MG63 (cell line): ENCODE results near the gene SLC39A11. TPM values are rescaled to one million over a fixed set of nuclear protein-coding genes. Genes with fewer than 3 reads are reported as not detected.
"Not testable (repeated sequence)": the region's sequence is repeated elsewhere in the genome, so short reads cannot be mapped to it uniquely, and the experiment has no call there.

ENCODE experiments used
- DNase-seq: peaks from one replicate; pipeline ENCODE4 v3.0.0-alpha.2; 2020
- H3K27me3 ChIP-seq: fragments of 250-450 bp; sonication (Bioruptor Pico); 2 replicates; pipeline ENCODE4 v1.5.1; 2020; ENCODE audit warnings: mild to moderate bottlenecking, moderate library complexity
- H3K36me3 ChIP-seq: fragments of 250-450 bp; sonication (Bioruptor Pico); 2 replicates; pipeline ENCODE4 v1.5.1; 2020; ENCODE audit warnings: mild to moderate bottlenecking, moderate library complexity
- H3K4me3 ChIP-seq: fragments of 250-450 bp; sonication (Bioruptor Pico); 2 replicates; pipeline ENCODE4 v1.5.1; 2020; ENCODE audit warnings: mild to moderate bottlenecking, moderate library complexity
- H3K9me3 ChIP-seq: fragments of 250-450 bp; sonication (Bioruptor Pico); 2 replicates; pipeline ENCODE4 v1.5.1; 2020; ENCODE audit warnings: mild to moderate bottlenecking, moderate library complexity
- total RNA-seq: library from RNA; depleted of rRNA; stranded (reverse); fragments of >200 nt; shearing (Covaris generic); gene quantifications from 2 replicates; pipeline ENCODE4 v1.2.3, GENCODE V29; 2014; ENCODE audit warnings: low replicate concordance

The SLC39A11 gene
- total RNA-seq, 1 experiment from 2014 or later: 13.7 TPM

DNA sequence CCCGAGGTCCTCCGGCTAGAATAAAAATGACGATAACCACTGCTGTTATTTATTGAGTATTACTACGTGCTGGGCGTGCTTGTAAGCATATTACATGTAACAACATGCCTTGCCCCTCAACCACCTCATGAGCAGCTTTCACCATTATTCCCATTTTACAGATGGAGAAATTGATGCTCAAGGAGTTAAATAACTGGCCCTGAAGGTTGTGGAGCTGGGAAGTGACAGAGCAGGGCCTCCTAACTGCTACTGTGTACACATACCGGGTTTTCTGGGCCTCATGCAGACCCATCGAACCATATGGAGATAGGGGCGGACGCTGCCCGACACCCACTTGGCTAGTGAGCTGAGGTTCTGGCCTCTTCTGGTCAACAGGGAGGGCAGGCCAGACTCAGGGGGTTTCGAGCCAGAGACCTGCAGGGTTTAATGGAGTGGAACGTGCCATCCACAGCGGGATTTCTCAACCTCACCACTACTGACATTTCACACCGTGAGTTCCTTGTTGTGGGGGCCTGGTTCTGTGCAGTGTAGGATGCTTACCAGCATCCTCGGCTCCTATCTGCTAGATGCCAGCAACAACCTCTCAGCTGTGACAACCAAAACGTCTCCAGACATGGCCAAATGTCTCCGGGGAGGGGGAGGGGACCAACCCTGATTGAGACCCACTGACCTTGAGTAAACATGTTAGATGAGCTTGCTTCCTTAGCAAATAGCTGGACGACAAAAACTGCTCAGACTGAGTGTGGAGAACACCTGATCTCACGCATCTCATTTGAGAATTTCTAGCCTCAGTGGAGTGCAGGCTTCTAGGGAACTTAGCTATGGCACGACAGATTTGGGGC lies 432.0 kb downstream of the SLC39A11 start:
- Histone ChIP-seq H3K4me3 (no peak overlapping the region), H3K36me3 (no peaks in the 10 kb centered on the region), H3K27me3 (no peaks in the 10 kb centered on the region), H3K9me3 (no peaks in the 10 kb centered on the region)
- DNase-seq: no peak

DNA sequence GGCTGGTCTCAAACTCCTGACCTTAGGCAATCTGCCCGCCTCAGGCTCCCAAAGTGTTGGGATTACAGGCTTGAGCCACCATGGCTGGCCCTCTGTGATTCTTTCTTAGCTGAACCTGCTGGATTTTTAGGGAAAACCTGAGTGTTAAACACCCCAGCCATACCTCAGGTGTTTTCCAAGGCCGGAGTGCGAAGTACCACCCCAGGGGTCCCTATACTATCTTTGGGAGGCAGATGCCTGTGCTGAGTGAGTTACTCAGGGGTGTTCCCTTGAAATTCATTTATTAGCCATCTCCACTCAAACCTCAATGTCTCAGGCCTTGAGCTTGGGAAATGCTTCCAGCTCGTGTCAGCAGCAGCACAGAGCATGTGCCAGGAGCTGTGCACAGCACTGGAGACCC lies 432.7 kb downstream of the SLC39A11 start:
- Histone ChIP-seq H3K9me3 (no peaks in the 10 kb centered on the region), H3K4me3 (no peak overlapping the region), H3K36me3 (no peaks in the 10 kb centered on the region), H3K27me3 (no peaks in the 10 kb centered on the region)
- DNase-seq: no peak

DNA sequence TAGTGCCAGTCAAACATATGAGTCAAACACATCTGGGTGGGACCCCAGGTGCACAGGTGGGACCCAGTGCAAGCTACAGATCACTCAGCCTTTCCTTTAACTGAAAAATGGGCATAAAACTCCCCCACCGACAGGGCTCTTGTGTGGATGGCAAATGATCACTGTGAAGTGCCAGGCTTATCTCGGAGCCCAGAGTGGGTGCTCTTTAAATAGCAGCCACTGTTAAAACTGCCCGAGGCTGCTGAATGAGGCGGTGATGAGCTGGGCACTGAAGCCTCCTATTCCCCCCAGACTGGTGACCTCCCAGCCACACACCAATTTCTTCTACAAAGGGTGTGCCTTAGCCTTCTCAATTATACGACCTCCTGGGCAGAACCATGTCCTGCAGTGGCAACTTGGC lies 433.8 kb downstream of the SLC39A11 start:
- Histone ChIP-seq H3K36me3 (no peaks in the 10 kb centered on the region), H3K4me3 (no peak overlapping the region), H3K9me3 (no peaks in the 10 kb centered on the region), H3K27me3 (no peaks in the 10 kb centered on the region)
- DNase-seq: no peak

DNA sequence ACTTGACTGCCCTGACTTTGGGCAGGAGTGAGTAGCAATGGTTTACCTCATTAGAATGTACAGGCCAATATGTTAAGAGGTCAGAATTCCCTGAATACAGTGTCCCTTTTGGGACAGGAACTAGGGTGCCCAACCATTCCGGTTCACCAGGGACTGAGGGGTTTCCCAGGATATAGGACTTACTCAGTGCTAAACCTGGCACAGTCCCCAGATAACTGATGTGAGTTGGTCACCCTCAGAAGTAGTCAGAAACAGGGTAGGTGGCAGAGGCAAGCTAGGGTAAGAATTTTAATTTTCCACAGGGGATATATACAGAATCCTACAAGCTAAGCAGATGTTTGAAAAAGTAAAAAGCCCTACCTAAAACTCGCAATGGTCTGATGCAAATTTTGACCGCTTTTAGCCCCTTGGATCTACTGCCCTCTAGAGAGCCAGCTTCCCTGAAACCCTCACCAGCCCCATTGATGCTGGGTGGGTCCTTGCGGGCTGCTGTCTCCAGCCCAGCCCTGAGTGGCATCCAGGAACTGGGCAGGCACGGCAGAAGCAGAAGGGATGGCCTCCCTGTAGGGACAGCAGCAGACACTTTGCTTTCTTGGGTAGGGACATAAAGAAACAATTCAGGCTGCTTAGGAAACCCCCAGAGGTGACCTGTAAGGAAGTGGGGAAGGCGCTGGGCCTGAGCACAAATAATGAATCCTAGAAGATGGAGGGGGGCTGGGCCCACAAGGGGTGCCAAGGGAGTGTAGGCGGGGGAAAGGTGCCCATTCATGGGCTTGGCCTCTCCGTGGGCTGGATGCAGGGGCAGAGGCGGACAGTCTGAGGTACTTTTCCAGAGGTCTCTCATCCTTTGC lies 434.8 kb downstream of the SLC39A11 start:
- DNase-seq: peak; percentile 43
- no peaks in the 10 kb centered on the region for H3K27me3 ChIP-seq

DNA sequence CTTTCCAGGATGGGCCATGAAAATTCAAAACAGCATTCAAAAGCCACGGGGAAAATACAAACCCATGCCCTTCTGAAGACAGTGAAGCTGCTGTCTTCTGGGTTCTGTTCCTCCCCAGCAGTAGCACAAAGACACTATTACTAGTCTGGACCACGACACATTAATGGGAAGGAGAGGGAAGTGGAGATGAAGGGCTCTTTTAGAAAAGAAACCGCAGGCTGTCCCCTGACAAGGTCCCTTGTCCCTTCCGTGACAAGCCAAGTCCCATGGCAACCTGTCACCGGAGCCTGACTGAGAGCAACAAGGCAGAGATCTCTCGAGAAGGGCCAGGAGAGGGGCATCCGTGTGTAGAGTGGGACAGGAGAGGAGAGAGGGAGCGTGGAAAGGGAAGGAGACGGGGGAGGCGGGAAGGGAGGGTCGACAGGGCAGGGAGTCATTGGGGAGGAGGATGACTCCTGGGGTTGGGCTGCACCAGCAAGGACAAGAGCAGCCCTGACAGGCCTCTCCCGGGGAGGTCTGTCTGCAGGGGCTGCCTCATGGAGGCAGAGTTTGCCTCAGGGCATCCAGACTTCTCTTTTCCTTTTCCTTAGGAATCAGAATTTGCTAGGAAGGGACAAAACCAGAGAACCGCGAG lies 436.2 kb downstream of the SLC39A11 start:
- no peak for DNase-seq

More for the DNA sequence above, 434.8 kb downstream of the SLC39A11 start:
- no peak overlapping the region for H3K4me3 ChIP-seq
- H3K9me3 ChIP-seq: no peaks in the 10 kb centered on the region
- no peaks in the 10 kb centered on the region for H3K36me3 ChIP-seq

DNA sequence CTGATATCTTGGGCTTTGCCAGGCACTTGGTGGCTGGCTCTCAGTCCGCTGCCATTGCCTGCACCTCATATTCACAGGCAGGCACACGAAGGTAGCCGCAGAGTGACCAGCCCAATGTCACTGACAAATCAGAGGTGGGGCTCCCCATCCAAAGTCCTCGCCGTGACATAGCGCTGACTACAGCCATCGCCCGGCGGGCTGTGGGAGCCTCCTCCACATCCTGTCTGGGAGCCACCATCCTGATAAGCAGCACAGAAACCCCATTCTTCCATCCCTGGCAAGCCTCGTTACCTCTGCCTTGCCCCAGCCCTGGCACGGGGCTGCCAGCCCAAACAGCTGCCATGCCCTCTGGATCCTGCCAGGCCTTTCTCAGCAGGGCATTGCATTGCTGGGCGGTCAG lies 437.8 kb downstream of the SLC39A11 start:
- Histone ChIP-seq H3K36me3 (no peaks in the 10 kb centered on the region), H3K9me3 (no peaks in the 10 kb centered on the region), H3K27me3 (no peaks in the 10 kb centered on the region), H3K4me3 (no peak overlapping the region)
- no peak for DNase-seq

More for the DNA sequence above, 436.2 kb downstream of the SLC39A11 start:
- no peaks in the 10 kb centered on the region for H3K9me3 ChIP-seq
- H3K36me3 ChIP-seq: no peaks in the 10 kb centered on the region
- H3K4me3 ChIP-seq: no peak overlapping the region
- H3K27me3 ChIP-seq: no peaks in the 10 kb centered on the region

DNA sequence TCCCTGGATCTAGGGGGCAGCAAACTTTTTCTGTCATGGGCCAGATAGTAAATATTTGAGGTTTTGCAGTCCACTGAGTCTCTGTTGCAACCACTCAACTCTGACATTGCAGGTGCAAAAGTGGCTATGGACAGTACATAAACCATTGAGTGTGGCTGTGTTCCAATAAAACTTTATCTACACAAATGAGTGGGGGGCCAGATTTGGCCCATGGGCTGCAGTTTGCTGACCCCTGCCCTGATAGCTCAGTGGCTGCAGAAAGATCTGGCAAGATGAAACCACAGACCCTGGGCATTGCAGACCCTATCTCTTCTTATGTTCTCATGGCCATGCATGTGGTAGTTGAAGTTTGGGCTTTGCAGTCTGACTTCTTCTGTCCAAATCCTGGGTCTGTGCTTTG lies 440.5 kb downstream of the SLC39A11 start:
- H3K9me3 ChIP-seq: no peaks in the 10 kb centered on the region

DNA sequence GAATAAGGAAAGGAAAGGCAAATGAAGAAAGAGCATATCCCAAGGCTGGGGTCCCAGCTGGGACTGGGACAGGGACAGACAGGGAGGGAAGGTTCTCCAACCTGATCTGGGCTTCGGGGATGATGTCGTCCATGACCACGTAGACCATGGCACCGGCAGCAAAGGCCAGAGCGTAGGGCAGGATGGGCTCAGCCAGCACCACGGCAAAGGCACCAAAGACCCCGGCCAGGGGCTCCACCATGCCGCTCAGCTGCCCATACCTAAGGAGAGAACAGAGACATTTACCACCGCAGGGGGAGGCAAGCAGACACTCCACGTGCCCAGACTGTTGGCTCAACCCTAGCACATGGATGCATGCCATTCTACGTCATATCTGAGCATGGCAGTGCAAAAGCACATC lies 443.8 kb downstream of the SLC39A11 start:
- Histone ChIP-seq H3K4me3 (no peak overlapping the region), H3K9me3 (no peaks in the 10 kb centered on the region), H3K27me3 (no peaks in the 10 kb centered on the region), H3K36me3 (no peaks in the 10 kb centered on the region)
- no peak for DNase-seq

More for the DNA sequence above, 440.5 kb downstream of the SLC39A11 start:
- Histone ChIP-seq H3K4me3 (no peak overlapping the region), H3K27me3 (no peaks in the 10 kb centered on the region), H3K36me3 (no peaks in the 10 kb centered on the region)
- DNase-seq: no peak

DNA sequence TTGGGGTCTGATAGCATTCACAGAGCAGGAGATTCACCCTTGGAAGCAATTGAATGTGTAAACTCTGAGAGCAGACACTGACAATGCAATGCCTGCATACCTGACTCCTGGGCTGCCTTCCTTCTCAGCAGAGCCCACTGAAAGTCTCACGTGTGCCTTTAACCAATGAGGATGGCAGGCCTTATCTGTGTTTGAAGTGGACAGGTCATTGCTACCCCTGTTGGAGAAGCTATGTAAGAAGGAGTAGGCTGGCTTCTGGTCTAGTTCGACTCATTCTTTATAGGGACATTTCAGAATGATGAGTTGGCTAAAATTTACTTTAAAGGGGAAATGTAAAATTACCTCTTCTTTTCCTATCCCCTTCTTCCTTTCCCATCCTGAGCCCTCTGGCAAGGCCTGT lies 446.3 kb downstream of the SLC39A11 start:
- H3K27me3 ChIP-seq: no peaks in the 10 kb centered on the region
- DNase-seq: no peak

DNA sequence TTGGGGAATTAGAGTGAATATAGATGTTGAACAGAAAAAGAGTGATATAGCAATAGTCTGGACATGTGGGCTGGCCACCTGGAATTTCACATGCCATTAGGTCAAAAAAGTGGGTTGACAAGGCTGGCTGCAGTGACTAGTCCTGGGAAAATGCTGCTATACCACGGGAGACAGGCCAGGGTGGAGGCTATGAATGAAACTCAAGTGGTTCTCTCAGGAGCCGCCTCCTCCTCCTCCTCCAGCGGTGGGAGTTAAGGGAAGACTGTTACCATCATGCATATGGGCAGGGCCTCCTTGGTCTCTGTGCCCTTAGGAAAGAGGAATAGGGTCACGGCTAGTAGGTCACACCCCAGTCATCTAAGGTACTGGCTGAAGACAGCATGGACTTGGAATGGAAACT lies 448.0 kb downstream of the SLC39A11 start:
- no peak for DNase-seq

More for the DNA sequence above, 446.3 kb downstream of the SLC39A11 start:
- Histone ChIP-seq H3K9me3 (no peaks in the 10 kb centered on the region), H3K36me3 (no peaks in the 10 kb centered on the region), H3K4me3 (no peak overlapping the region)

DNA sequence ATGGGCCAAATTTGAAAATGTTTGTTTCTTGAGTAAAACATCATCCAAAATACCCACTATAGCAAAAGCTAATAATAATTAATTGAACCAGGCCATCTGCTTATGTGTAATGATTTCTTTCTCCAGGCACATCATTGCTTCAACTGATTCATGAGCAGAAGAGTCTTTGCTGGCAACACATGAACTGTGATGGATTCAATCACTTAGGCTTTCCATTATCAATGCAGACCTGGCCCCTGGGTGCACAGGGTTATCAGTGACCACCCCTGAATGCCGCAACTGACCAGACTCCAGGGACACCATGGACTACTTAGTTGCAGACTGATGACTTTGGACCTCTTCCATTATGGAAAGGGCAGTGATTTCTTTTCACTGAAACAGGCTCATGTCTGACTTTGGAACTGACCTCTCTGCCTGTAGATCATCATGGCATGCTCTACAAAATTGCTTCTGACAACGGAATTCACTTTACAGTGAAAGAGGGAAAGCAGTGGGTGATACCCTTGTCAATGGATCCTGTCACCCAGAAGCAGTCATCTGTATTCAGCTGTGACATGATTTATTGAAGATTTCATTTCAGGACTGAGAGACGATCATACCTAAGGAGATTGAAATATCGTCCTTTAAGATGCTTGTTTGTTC lies 448.8 kb downstream of the SLC39A11 start:
- DNase-seq: no peak
- Histone ChIP-seq H3K36me3 (no peaks in the 10 kb centered on the region), H3K9me3 (no peaks in the 10 kb centered on the region), H3K27me3 (no peaks in the 10 kb centered on the region), H3K4me3 (no peak overlapping the region)

More for the DNA sequence above, 448.0 kb downstream of the SLC39A11 start:
- Histone ChIP-seq H3K36me3 (no peaks in the 10 kb centered on the region), H3K27me3 (no peaks in the 10 kb centered on the region), H3K4me3 (no peak overlapping the region), H3K9me3 (no peaks in the 10 kb centered on the region)

DNA sequence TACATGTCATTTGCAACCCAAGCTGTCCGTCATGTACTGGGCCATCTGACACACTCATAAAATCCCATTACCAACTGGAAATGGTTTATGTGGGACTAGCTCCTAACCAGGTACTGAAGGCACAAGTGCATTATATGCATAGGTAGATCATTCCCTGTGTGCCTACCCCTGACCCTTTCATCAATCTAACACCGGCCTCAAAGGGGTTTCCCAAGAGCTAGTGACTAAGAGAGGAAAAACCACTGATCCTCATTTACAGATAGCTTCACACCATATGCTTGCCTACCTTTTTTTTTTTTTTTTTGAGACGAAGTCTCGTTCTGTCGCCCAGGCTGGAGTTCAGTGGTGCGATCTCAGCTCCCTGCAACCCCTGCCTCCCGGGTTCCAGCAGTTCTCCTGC lies 449.8 kb downstream of the SLC39A11 start:
- Histone ChIP-seq H3K9me3 (no peaks in the 10 kb centered on the region), H3K27me3 (no peaks in the 10 kb centered on the region), H3K36me3 (no peaks in the 10 kb centered on the region), H3K4me3 (no peak overlapping the region)
- no peak for DNase-seq

DNA sequence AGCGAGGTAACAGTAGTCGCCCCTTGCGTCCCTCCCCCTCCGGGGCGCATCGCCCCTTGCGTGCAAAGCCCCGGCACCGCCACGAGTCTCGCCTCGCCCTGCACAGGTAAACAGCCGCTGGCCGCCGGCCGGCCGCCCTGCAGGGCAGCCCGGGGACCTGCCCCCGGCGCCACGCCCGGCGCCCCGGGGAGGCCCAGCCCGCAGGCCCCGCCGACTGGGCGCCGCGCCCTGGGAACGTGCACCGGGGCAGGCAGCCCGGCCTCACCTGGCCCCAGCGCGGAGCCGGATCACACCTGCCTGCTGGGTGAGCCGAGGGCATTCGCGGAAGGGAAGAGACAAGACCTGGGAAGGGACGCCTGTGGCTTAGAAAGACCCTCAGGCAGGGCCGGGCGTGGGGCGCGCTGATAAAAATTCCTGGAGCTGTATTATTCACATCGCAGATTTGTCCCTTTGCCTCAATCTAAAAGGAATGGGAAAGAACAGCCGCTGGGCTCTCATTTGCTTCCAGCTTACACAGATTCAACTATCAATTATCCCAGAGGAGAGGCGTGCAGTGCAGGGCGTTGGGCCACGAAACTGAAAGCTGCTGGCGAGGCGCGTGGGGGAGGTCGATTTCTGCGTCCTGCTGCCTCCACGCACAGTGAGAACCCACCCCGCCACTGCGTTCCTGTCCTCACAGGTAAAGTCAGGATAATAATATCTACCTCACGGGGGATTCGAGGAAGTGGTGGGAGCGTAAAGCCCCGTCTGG lies 451.9 kb downstream of the SLC39A11 start:
- H3K27me3 ChIP-seq: no peaks in the 10 kb centered on the region
- H3K9me3 ChIP-seq: no peaks in the 10 kb centered on the region
- H3K4me3 ChIP-seq: no peak overlapping the region
- no peaks in the 10 kb centered on the region for H3K36me3 ChIP-seq
- DNase-seq: no peak

DNA sequence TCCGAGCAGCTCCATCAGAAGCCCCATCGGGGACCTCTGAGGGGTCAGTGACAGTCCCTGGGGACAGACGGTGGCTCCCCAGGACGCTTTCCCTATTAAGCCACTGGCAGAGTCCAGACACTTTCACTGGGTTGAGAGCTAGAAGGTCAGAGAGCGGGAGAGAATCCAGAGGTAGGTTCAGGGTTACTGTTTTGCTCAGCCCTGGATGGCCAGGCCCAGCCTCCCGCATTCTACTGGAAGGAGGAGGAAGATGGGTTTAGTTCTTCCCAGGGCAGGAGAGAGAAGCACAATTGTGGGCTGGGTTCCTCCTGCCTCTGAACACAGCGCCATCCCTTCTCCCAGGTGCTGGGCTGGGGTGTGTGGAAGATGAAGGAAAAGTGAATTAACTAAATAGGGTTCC lies 452.8 kb downstream of the SLC39A11 start:
- Histone ChIP-seq H3K9me3 (no peaks in the 10 kb centered on the region), H3K27me3 (no peaks in the 10 kb centered on the region), H3K36me3 (no peaks in the 10 kb centered on the region), H3K4me3 (no peak overlapping the region)
- no peak for DNase-seq

DNA sequence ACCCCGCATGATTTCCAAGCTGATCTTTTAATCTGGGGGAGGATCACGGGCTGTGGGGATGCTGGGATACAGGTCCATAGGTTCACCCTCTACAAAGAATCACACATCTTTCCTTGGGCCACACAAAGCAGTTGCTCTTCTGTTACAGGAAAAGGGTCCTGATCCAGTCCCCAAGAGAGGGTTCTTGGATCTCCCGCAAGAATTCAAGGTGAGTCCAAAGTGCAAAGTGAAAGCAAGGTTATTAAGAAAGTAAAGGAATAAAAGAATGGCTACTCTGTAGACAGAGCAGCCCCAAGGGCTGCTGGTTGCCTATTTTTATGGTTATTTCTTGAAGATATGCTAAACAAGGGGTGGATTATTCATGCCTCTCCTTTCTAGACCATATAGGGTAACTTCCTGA lies 453.6 kb downstream of the SLC39A11 start:
- not testable (repeated sequence) for DNase-seq, H3K9me3 ChIP-seq, H3K36me3 ChIP-seq, H3K27me3 ChIP-seq, H3K4me3 ChIP-seq

DNA sequence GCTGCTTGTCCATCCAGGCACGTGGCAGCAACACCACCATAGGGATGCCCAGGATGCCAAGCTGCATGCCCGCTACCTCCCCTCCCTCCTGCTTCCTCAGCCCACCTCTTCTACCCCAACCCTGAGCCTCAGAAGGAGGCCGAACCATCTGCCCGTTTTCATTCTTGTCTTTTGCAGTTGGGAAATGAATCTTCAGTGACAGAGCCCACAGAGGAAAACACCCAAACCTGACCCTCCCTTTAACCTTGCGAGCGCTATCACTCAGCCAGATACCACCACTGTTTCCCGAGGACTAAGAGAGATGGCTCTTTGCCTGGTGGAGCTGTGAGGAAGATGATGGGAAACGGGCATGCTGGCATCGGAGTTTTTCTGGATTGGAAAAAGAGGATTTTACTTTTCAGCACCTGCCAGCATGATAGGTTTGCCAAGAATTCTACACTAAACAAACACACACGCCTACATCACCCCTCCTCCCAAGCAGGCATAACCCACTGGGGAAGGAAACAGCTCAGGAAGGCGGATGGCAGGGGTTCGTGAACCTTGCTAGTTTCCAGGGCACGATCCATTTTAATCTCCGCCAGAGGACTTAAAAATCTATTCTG lies 457.4 kb downstream of the SLC39A11 start:
- Histone ChIP-seq H3K36me3 (no peaks in the 10 kb centered on the region), H3K4me3 (no peak overlapping the region), H3K27me3 (no peaks in the 10 kb centered on the region), H3K9me3 (no peaks in the 10 kb centered on the region)
- no peak for DNase-seq
